Hematopoietic multipotent progenitor cell treated with erythropoietin and hydrocortisone succinate and interleukin-3 and kit ligand, for 6 days (in vitro differentiated cells): ENCODE data around the gene LHX2.

ENCODE experiments used
- DNase-seq: peaks from one replicate; pipeline ENCODE4 v3.0.0-alpha.2; 2015

The LHX2 gene

DNA sequence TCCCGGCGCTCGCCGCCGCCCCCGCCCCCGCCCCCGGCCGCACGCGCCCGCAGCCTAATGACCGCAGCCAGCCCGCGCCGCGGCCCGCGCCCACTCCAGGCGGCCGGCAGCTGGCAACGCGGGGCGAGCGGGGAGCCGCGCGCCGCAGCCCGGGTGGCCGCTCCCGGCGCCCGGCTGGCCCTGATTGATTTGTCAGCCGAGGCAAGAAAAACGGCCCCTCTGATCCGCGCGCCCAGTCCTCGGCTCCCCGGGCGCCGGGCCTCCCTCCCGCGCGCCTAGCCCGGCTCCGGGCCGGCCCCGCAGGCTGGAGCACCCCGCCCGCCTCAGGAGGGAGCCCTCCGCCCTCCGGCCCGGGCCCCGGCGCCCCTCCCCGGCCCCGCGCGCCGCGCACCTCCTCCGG lies 11.9 kb upstream of the LHX2 start:
- no peak for DNase-seq

DNA sequence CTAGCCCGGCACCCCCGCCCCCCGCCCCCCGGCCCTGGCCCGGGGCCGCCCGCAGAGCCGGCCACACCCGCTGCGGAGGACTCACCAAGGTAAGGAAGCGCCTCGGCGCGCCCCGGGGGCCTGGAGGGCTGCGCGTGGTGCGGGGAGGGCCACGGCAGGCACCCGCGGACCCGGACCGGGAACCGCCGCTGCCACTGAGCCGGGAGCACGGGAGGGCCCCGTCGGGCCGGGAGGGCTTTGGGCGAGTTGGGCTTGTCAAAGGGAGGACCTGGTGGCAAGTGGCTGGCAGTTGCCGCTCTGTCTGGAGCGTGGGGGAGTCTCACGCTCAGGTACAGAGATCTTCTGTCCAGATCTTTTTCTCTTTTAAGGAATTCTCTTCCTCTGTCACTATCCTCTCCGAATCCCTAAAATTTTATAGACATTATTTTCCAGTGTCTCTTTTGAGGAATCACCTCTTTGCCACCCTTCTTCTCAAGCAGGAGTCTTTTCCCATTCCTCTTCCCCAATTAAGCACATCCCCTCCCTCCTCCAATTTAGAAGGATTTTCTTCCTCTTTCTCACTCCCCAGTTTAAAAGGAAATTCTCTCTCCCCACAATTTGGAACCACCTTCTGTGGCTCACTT lies 11.3 kb upstream of the LHX2 start:
- DNase-seq: no peak

DNA sequence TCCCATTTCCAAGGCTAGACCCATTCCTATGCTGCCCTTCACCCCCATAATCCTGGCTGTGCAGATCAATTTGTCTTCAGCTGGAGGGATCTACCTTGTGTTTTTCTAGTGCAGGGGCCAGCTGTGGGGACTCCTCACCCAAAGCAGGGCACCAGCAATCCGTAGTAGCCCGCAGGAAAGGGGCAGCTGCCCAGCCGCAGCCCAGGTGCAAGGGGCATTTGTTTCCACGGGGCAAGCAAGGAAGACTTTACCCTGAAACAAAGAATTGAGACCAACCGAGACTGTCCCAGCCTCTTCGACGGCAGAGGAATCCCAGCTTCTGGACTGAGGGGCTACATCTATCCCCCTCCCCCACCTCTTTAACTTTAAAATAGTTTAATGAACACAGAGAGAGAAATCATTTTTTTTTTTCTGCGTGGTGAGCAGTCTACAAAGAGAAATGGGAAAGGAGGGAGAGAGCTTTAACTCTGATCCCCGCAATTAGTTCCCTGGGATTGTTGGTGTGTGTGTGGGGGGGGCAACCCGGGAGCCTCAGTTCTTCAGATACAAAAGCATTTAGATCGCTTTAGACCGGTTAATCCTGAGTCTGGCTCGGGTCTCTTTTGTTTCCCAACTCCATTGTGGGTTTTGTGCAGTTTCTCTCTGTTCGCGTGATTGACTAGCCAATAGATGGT lies 10.6 kb upstream of the LHX2 start:
- no peak for DNase-seq

DNA sequence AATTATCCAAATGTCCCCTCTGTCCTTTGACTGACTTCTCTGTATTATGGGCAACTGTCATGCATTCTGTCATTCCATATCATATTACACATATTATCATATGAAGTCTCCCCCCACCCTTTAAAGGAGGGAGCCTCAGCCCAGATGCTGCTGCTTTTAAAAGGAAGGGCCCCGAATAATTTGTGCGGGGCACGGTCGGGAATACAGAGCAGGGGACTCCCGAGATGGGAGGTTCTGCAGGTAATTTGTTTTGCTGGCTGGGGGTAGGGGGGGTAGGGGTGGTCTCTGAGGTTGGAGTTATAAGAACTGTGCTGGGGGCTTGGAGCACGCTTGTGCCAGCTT lies 10.1 kb upstream of the LHX2 start:
- no peak for DNase-seq

DNA sequence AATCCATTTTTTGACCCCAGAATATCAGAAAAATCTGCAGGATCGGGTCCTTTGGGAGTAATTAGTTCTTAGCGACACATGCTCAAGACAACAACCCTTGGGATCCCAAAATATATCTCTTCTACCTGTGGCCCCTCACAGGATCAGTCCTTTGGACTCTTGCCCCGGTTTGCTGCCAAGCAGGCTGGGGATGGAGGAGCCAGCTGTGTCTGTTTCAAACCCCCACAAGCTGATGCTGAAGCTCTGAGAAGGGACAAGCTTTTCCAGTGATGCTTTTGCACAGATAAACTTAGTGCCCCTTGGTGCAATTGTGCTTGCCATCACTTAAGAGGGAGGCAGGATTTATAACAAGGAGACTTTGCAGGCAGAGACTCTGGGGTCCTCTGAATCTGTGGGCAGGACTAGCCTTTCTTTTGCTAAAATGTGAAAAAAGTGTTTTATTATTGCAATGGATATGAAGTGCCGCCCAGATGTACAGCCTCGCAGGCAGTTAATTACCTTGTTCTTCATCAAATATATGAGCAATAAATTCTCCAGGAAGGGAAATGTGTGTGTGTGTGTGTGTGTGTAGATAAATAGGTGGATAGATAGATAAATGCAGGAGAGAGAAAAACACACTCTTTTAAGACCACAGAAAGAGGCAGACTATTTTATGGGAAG lies 9.6 kb upstream of the LHX2 start:
- DNase-seq: no peak

DNA sequence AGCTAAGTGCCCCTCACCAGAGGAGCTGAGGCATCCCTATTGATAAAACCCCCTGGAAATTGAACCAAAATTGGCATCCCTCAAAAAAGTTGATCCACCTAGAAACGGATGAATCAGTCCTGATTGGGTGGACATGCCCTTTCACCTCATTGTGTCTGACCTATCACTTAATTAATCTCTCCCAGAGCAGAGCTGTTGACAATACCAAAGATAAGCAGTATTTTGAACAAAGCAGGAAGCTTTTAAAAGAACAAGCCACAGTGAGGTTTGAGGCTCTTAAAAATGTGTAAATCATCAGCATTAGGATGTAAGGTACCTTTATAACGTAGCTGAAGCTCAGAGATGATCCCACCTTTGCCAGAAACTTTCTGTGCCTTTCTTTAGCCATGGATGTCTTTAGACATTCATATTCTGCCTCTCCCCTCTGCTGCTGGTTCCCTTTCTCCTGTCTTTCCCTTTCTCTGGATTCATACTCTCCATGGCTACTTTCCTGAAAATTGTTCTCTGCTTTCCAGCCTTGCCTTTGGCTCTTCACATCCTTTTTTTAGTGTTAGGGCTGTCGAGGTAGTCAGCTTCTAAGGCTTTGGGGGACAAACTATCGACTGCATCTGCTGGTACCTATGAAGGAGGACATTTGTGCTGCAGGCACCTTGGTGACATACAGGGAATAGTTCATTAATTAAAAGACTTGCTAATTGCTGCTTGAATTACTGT lies 7.8 kb upstream of the LHX2 start:
- no peak for DNase-seq

DNA sequence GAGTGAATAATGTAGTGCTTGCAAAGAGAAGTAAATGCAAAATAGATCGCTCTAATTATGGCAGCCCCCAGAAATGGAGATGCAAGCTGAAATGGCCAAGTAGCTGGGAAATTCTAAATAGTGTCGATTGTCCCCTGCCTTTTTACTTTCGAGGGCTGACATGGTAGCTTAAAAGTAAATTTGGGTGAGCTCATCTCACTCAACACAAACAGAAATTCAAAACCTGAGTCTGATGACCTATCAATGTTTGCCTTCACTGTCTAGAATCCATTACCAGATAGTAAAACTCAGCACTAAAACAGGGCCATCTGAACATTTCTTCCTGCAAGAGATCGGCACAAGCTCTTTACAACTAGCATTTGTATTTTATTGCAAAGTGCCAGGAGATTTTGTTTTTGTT lies 7.0 kb upstream of the LHX2 start:
- no peak for DNase-seq

DNA sequence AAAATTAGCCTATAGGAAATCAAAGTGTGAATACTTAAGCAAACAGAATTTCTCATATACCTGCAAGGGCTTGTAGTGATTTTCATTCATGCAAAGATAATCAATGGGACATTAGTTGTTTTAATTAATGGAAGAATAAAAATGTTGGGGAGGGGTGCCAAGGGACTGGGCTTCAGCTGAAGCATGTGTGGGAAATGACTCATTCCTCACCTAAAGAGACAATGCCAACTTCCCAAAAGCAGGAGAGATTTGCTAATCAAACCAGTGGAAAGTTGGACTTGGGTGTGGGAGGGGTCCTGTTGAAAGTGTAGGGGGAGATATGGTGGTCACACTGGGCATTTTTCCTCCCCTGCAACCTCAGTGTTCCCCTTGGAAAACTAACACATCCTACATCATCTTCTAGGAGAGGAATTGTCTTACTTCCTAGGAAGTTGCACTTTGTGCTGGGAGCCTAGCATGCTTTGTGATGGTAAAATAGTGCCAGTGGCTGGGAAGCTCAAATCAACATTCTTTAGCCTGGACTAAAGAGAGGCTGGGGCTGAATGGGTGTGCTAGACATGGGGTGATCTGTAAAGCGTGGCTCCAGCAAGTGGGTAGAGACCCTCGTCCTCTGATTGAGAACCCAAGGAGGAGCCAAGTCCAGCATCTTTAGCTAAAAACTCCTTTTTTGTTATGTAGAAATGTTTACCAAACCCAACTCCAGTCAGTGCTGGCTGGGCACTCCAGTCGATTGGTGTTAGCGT lies 6.4 kb upstream of the LHX2 start:
- DNase-seq: no peak

DNA sequence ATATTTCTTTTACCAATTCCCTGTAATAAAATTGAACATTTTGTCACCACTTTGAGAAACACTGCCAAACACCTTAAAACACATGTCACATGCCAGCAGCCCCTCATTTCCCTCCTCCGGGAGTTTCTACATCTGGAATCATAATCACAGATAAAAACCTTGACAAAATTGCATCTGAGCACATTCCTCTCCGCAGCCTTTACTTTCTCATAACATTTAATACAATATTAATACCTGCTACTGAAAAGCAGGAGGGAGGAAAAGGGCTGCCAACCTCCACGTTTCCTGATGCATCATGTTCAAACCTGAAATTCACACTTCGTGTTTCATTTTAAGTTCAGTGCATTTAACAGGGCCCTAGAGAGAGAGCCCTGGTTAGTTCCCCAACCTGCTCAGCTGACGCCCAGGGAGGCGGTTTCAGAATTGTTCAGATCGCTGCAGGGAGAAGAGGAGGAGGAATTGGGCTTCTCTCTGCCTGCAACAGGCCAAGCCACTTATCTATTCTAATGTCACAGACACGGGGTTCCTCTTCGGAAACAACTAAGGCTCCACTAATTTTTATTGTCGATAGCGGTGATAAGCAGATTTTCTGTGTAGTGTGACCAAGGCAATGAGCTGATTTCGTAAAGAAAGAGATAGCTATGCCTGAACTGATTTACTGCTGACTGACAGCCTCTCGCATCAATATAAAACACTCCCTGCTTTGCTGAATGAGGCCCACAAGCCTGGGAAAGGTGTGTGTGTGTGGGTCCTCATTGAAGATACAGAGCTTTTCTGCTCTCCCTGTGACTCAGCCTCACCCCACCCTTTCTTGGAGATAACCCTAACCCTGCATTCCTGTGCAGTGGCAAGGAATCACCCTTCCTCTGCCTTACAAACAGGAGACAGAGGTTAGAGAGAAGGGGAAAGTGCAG lies 4.9 kb upstream of the LHX2 start:
- DNase-seq: no peak

DNA sequence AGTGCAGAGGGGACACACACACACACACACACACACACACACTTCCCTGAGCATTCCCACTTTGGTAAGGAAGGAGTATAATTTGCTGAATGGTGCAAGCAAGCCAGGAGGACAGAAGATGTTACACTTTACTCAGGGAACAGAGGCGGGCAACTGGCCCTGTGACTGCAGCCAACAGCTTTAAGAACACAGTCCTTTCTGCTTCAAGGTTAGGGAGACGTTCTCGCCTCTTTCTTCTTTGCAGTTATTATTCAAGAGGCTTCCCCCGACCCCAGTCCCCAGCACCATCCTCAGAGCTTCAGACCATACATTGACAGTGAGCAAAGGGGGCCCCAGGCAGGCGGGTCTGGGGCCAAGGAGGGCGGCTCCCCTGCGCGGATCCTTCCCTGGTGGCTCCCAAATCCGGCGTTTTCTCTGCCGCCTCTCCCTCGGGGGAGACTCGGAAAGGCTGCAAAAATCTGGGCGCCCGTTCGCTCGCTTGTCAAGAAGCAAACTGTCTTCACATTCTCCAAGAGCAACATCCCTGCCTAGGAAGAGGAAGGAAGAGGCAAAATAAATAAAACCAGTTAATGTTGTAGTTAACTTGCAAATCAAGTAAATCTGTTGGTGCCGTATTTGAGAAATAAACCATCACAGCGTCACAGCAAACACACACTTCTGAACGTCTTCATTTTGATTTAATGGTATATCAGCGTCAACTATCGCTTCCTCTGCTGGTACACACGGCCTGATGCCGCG lies 3.8 kb upstream of the LHX2 start:
- DNase-seq: no peak

DNA sequence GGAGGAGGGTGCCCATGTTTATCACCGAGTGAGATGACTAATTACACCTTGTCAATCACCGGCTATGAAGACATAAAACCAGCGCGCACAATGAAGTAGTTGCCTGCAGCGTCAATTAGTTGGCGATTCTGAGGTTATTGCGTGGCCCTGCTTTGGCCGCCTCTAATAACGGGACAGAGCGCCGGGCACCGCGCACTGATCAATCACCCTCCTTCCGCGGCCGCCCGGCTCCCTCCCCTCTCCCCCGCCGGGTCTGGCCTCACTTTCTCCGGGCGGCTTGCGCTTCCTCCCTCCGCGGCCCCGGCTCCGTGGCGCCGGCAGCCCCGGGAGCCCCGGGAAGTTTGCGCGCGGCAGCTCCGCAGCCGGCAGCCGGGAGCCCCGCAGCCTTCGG lies 3.3 kb upstream of the LHX2 start:
- no peak for DNase-seq

DNA sequence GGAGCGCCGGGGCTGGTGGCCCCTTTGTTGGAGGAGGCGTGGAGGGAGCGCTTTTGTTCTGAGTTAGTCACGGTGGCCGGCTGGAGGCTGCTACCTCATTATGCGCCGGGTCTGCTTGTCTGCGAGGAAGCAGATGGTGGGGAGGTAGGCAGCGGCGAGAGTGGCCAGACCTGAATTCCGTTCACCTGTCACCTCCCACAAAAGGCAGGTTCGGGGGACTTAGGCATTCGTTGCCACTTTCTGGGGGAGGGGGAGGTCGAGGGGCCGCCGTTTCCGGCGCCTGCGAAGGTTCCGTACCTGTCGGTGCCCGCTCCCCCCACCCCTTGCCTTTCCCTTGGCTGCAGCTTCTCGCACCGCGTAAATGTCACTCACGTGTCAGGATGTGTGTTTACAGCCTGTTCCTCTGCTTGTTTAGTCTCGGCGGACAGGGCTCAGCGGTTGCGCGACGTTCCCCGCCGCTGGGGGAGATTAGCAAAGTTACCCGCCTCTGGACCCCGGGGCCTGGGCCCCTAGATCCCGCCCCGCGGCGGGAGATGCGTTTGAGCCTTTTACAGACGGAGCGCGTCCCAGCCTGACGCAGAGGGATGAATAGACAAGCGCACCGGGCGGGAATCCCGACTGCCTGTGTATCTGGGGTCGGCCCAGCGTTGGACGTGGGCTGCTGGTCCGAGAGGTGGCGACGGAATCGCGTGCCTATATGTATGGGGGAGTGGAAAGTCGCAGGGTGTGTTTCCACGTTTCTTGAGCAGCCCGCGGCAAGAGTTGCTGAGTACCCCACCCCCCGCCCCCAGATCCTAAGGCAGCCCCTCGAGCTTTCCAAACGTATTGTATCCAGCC lies 2.7 kb upstream of the LHX2 start:
- DNase-seq: no peak

DNA sequence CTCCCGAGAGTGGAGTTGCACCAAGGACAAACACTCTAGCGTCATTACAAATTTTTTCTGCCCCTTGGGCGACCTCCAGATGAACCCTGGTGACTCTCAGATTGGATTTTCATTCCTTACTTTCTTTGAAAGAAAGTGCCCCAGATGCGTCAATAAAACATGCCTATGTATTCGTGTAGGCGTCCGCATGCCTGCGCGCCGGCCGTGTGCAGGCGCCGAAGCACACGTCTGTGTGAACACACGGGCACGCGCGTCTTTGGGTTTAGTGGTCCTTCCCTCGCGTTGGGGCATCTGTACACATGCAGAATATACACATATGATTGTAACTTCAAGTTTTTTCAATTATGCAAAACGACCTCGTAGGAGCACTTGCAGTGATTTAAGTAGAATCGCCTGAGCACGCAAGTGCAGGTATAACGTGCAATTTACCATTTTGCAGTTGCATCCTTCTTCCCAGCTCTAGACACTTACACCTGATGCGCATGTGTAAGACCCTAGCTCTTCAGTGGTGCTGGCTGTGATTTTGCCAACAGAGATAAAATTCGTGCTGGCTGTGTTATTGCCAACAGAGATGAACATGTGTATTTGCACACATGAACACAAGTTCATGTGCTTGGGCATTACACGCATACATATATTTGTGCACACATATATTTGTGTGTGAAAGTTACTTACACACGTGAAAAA lies 1.9 kb upstream of the LHX2 start:
- DNase-seq: no peak

DNA sequence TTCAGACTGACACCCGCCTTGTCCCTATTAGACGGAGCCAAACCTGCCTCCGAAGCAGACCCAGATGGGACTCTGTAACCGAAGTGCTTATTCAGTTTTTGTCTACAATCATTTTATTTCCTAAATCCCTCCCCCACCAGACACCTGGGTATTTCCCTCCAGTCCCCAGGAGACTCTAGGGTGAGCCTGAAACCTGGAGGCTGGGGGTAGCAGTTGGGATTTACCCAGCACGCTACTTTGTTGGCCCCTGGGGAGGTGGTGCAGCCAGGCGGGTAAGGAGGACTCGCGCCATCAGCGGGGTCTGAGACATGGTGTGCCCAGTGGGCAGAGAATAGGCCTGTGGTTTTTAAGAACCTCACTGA lies 1.3 kb upstream of the LHX2 start:
- no peak for DNase-seq

DNA sequence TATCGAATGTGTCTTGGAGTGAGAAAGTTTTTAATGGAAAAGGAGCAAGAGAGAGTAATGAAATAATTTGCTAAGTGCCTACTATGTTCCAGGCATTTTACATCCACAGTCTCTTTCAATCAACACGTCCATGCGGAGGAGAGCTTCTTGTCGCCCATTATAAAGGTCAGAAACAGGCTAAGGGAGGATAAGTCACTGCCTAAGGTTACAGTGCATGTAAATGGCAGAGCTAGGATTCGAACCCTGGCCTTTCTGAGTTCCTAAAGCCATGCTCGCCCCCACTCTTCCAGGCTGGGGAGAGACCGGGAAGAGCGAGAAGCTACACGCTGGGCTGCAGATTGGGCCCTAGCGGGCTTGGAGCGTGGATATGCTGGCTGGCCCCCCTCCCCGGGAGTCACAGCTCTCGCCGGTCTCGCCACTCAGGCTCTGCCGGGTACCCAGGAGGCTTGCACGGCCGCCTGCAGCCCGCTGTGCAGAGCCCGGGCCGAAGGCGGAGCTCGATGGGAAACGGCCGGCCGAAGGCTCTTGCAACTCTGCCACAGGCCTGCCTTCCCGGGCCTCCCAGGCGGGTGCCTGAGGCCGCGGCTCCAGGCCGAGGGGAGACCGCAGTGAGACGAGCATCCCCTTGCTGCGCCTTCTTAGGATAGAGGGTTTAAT lies 775 bp upstream of the LHX2 start:
- no peak for DNase-seq

DNA sequence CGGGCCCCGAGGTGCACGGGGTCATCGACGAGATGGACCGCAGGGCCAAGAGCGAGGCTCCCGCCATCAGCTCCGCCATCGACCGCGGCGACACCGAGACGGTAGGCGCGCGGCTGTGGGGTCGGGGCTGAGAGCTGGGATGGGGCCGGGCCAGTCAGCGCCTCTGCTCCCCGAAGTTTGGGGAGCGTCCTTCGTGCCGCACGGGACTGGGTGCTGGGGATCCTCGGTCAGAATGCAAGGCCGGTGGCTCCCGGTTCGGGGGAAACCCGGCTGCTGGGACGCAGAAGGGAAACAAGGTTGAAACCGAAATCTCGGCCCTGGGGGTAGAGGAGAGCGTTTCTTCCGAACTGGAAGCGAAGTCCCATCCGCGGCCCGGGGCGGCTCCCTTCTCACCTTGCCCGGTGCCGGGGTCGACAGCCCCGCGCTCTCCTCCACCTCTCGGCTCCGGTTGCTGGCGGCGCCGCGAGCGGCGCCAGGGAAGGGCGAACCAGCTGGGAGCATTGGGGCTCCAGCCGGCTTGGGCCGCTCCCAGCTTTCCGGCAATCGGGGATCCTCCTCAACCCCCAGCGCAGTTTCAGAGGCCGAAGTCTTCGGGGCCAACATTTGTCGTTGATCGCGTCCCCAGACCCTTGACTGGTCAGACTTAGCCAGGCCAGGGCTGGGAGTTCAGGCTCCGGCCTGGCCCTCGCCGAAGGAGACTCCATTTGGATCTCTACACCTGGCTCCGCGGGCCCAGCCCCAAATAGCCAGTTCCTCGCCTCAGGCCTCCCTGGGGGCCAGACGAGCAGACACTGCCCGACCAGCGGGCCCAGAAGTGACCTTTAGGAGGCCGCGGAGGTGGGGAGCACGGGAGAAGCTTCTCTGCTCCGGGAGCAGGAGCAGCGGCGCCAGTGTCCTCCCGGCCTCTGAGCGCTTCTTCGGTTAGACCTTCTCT lies 1.1 kb downstream of the LHX2 start:
- DNase-seq: no peak

DNA sequence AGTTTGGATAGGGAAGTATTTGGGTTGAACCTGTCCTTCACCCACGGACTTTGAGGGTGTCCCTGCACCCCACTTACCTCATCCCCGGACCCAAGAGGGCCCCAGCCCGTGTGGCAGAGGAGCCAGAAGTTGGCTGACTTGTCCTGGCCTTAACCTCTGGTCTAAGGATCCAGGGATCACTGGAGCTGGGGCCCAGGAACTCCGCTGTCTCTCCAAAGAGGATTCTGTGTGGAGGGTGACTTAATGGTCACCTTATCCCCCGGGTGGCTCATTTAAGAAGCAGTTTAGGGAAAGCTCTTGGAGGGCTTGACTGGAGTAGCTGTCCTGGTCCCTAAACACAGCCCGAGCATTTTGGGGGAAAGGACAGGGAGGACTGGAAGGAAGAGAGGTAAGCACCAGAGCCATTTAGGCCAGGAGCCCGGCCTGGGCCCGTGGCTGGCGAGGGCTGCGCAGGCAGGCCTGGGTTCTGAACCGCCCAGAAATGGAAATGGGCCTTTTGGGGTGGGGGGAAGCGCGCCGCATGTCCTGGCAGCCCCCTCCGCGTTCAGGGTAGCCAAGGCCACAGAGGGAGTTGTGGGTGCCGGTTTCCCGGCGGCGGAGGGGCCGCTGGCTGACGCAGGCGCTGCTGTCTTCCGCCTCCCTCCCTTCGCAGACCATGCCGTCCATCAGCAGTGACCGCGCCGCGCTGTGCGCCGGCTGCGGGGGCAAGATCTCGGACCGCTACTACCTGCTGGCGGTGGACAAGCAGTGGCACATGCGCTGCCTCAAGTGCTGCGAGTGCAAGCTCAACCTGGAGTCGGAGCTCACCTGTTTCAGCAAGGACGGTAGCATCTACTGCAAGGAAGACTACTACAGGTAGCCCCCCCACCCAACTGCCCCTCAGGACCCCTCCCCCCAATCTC lies 2.0 kb downstream of the LHX2 start:
- DNase-seq: no peak
